OCI-LY1 (cell line): Measurements from ENCODE around the gene SLC23A2.

Experiments used
- EZH2 ChIP-seq: fragments of 200-600 bp; sonication (generic), shearing (Covaris generic); IDR thresholded peaks from 2 replicates; pipeline ENCODE4 v1.8.0; 2017; ENCODE audit warnings: borderline replicate concordance, mixed run types, mild to moderate bottlenecking, antibody characterized with exemption, low read length, moderate library complexity, mixed read lengths
- TF ChIP-seq, protein P1 (sequence below): fragments of 200-600 bp; sonication (generic), shearing (Covaris generic); IDR thresholded peaks from 2 replicates; pipeline ENCODE4 v1.5.1; 2017; ENCODE audit warnings: mild to moderate bottlenecking, antibody characterized with exemption, low read length, moderate library complexity, mixed read lengths

DNA sequence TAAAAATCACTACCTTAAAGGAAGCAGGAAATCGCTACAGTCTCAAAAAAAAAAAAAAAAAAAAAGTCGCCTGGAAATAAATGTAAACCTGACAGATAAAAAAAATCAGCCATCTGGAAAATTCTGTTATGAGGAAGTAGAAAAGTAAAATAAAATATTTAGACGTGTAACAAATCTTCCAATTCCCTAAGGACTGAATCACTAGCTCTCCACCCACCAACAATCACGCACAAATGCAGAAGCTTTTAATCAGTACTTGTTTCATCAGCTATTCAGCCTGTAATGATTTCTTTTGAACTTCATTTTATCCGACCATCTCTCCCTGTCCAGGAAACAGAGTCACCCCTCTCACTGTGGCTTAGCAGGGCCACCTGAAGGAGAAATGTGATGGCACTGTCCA lies 59.0 kb downstream of the SLC23A2 start:
- TF ChIP-seq, protein P1, sequence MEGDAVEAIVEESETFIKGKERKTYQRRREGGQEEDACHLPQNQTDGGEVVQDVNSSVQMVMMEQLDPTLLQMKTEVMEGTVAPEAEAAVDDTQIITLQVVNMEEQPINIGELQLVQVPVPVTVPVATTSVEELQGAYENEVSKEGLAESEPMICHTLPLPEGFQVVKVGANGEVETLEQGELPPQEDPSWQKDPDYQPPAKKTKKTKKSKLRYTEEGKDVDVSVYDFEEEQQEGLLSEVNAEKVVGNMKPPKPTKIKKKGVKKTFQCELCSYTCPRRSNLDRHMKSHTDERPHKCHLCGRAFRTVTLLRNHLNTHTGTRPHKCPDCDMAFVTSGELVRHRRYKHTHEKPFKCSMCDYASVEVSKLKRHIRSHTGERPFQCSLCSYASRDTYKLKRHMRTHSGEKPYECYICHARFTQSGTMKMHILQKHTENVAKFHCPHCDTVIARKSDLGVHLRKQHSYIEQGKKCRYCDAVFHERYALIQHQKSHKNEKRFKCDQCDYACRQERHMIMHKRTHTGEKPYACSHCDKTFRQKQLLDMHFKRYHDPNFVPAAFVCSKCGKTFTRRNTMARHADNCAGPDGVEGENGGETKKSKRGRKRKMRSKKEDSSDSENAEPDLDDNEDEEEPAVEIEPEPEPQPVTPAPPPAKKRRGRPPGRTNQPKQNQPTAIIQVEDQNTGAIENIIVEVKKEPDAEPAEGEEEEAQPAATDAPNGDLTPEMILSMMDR = no peak
- TF ChIP-seq EZH2 = no peak
